Gastroesophageal sphincter (tissue), 4 donors: ENCODE measurements around the gene PER2. TPM values are rescaled to one million over a fixed set of nuclear protein-coding genes. Genes with fewer than 3 reads are reported as not detected.

Experiments
- ATAC-seq: fragments of 150-250 bp; one replicate; pipeline ENCODE4 v1.9.1; 2016; ENCODE audit warnings: mild to moderate bottlenecking, moderate library complexity
- H3K27ac ChIP-seq, 4 donors: fragments of 200-600 bp; sonication (generic) in 3 of 4; 1 replicate in 3 of 4; 2 replicates in 1 of 4; pipeline ENCODE4 v1.5.1; 2016 to 2019
- H3K27me3 ChIP-seq: fragments of 200-600 bp; sonication (generic); one replicate; pipeline ENCODE4 v1.5.1; 2019
- H3K36me3 ChIP-seq, 2 donors: fragments of 200-600 bp; sonication (generic); one replicate each; pipeline ENCODE4 v1.5.1; 2019; ENCODE audit warnings: control low read depth in 1 of 2
- H3K4me1 ChIP-seq, 3 donors: fragments of 200-600 bp; sonication (generic); 1 replicate in 2 of 3; 2 replicates in 1 of 3; pipeline ENCODE4 v1.5.1; 2016 to 2019; ENCODE audit warnings: control low read depth in 2 of 3
- H3K4me3 ChIP-seq, 2 donors: fragments of 200-600 bp; sonication (generic); one replicate each; pipeline ENCODE4 v1.5.1; 2019; ENCODE audit warnings: mild to moderate bottlenecking in 1 of 2, moderate library complexity in 1 of 2
- H3K9me3 ChIP-seq, 3 donors: fragments of 200-600 bp; sonication (generic); one replicate each; pipeline ENCODE4 v1.5.1; 2017 to 2019; ENCODE audit warnings: control low read depth in 2 of 3
- CTCF ChIP-seq, 4 experiments: fragments of 200-600 bp in 2 of 4; fragments of 450-650 bp in 2 of 4; sonication (generic) in 1 of 4; IDR thresholded peaks; one replicate each; pipeline ENCODE4 v1.5.1; 2017 to 2019; ENCODE audit warnings: antibody characterized with exemption in 4 of 4, mild to moderate bottlenecking in 2 of 4, moderate library complexity in 2 of 4
- EP300 ChIP-seq: sonication (generic); formaldehyde crosslinking; IDR thresholded peaks from one replicate; pipeline ENCODE4 v1.6.1; 2017; ENCODE audit warnings: antibody characterized with exemption, mild to moderate bottlenecking
- POLR2A ChIP-seq, 2 donors: fragments of 450-650 bp; IDR thresholded peaks; one replicate each; pipeline ENCODE4 v1.6.1; 2017; ENCODE audit warnings: antibody characterized with exemption in 2 of 2, mild to moderate bottlenecking in 2 of 2, moderate library complexity in 1 of 2
- POLR2AphosphoS5 ChIP-seq: sonication (generic); formaldehyde crosslinking; IDR thresholded peaks from one replicate; pipeline ENCODE4 v1.6.1; 2017; ENCODE audit warnings: antibody characterized with exemption
- WGBS, 2 donors: methylation state at CpG; one replicate each; pipeline ENCODE4 v1.1.5; 2018; ENCODE audit warnings: low coverage in 1 of 2; 5-methylcytosine and 5-hydroxymethylcytosine counted together
- total RNA-seq, 4 donors: library from RNA; depleted of rRNA; stranded (reverse); fragments of >200 nt; gene quantifications; one replicate each; pipeline ENCODE4 v1.1.0, GENCODE V29; 2016

Gene PER2
- total RNA-seq, 4 donors from 2014 or later, result 8.7 to 20.5 (median 17.0) TPM

- peaks cover 0 to 25% (median 14%) of the 10 kb centered on the region in 3 donors for H3K4me1 ChIP-seq
These were observed 21.1 kb downstream of the PER2 start for GRCh38 chr2:238267341-238267710.

GRCh38 chr2:238265605-238266004 is 22.8 kb downstream of the PER2 start:
- Histone ChIP-seq H3K4me3 (no peak overlapping the region), H3K4me1 (peaks cover 0 to 31% (median 14%) of the 10 kb centered on the region in 3 donors), H3K27ac (no peak overlapping the region), H3K9me3 (no peaks in the 10 kb centered on the region), H3K27me3 (no peaks in the 10 kb centered on the region), H3K36me3 (peaks cover 0 to 90% of the 10 kb centered on the region in 2 donors)
- WGBS, 2 donors, result 85 to 90% methylated on average over 5 to 7 of the region's 11 CpGs
- ATAC-seq, result no peak
- TF ChIP-seq POLR2A (IDR thresholded peaks at IDR 0.05) (no peak), CTCF (IDR thresholded peaks at IDR 0.05) (no peak), EP300 (no peak), POLR2AphosphoS5 (no peak)

More at GRCh38 chr2:238267341-238267710, 21.1 kb downstream of the PER2 start:
- Histone ChIP-seq H3K4me3 (no peak overlapping the region), H3K27ac (no peak overlapping the region), H3K27me3 (no peaks in the 10 kb centered on the region), H3K9me3 (no peaks in the 10 kb centered on the region), H3K36me3 (peaks cover 0 to 90% of the 10 kb centered on the region in 2 donors)
- 86% methylated on average over 1 of the region's 1 CpG; no CpG with 5 or more reads in 1 of the 2 donors for WGBS, 2 donors
- TF ChIP-seq EP300, result no peak
- TF ChIP-seq POLR2AphosphoS5, result no peak
- no peak for TF ChIP-seq CTCF (IDR thresholded peaks at IDR 0.05)
- no peak for TF ChIP-seq POLR2A (IDR thresholded peaks at IDR 0.05)
- no peak for ATAC-seq

DNA sequence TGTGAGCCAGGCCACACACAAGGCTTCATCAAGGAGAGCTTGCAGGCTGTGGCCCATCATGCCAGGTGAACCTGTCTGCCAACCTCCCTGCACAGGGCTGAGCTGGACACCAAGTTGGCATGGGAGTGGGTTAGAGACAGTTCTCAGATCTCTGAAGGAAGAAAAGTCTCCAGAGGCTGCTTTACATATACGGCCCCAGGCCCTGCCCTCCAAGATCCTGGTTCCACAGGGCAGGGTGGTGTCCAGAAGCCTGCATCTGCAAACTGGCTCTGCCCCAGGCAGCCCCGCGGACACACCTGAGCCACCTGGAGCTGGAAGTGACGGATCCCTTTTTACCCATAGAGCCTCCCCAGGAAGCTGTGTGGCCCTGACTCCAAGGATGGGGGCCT is 24.3 kb downstream of the PER2 start:
- Histone ChIP-seq H3K4me1 (peaks cover 0 to 31% (median 14%) of the 10 kb centered on the region in 3 donors), H3K27ac (peak overlapping the region; percentile 2 to 70 (median 68)), H3K27me3 (no peaks in the 10 kb centered on the region), H3K4me3 (no peak overlapping the region), H3K36me3 (peaks cover 0 to 91% of the 10 kb centered on the region in 2 donors), H3K9me3 (no peaks in the 10 kb centered on the region)
- no peak for ATAC-seq
- no CpG with 5 or more reads among the region's 4 CpGs for WGBS, 2 donors
- TF ChIP-seq POLR2A (IDR thresholded peaks at IDR 0.05) (no peak), CTCF (IDR thresholded peaks at IDR 0.05) (no peak)

GRCh38 chr2:238263204-238264071 is 25.0 kb downstream of the PER2 start:
- WGBS, 2 donors, result 0 to 11% methylated on average over 9 to 12 of the region's 13 CpGs
- Histone ChIP-seq H3K4me3 (no peak overlapping the region), H3K27me3 (no peaks in the 10 kb centered on the region), H3K36me3 (peaks cover 0 to 91% of the 10 kb centered on the region in 2 donors), H3K4me1 (peaks cover 0 to 31% (median 14%) of the 10 kb centered on the region in 3 donors), H3K27ac (peak overlapping the region; percentile 3 to 70 (median 68)), H3K9me3 (no peaks in the 10 kb centered on the region)
- TF ChIP-seq POLR2A (IDR thresholded peaks at IDR 0.05) (no peak), POLR2AphosphoS5 (peak; percentile 34), CTCF (IDR thresholded peaks at IDR 0.05) (peak in 3 of 4 experiments; percentile 82 to 88 (median 88)), EP300 (no peak)
- ATAC-seq, result peak; percentile 92
